Body of pancreas (tissue), 4 donors: ENCODE measurements around the gene TIMMDC1. TPM values are rescaled to one million over a fixed set of nuclear protein-coding genes. Genes with fewer than 3 reads are reported as not detected.
A peak's percentile ranks its signal among the peaks of the same experiment; 100 is the strongest.

Experiments
- ATAC-seq: fragments of 150-250 bp; one replicate; pipeline ENCODE4 v1.9.1; 2016
- DNase-seq, 4 donors: peaks; one replicate each; pipeline ENCODE4 v3.0.0-alpha.2; 2019
- H3K27ac ChIP-seq, 4 donors: fragments of 200-600 bp; sonication (generic); 1 replicate in 3 of 4; 2 replicates in 1 of 4; pipeline versions ENCODE4 v1.5.1 to v1.6.1; 2016 to 2019; ENCODE audit warnings: mild to moderate bottlenecking in 1 of 4, mixed read lengths in 1 of 4, moderate library complexity in 1 of 4
- H3K27me3 ChIP-seq, 2 donors: fragments of 200-600 bp; sonication (generic); one replicate each; pipeline ENCODE4 v1.6.0; 2016; ENCODE audit warnings: mild to moderate bottlenecking in 1 of 2
- H3K36me3 ChIP-seq, 2 donors: fragments of 200-600 bp; sonication (generic); replicated peaks in 1 of 2; 2 replicates each; pipeline ENCODE4 v1.5.1; 2016; ENCODE audit warnings: low read depth in 2 of 2; ENCODE audit not compliant: insufficient read depth in 1 of 2
- H3K4me1 ChIP-seq: fragments of 200-600 bp; sonication (generic); one replicate; pipeline ENCODE4 v1.6.0; 2016
- H3K4me3 ChIP-seq, 2 donors: fragments of 200-600 bp; sonication (generic); 1 replicate in 1 of 2; 2 replicates in 1 of 2; pipeline ENCODE4 v1.5.1; 2016 to 2019
- H3K9me3 ChIP-seq, 3 donors: fragments of 200-600 bp; sonication (generic); 1 replicate in 2 of 3; 2 replicates in 1 of 3; pipeline ENCODE4 v1.5.1; 2016
- CTCF ChIP-seq, 7 experiments: fragments of 450-650 bp in 4 of 7; fragments of 200-600 bp in 3 of 7; sonication (generic) in 3 of 7; IDR thresholded peaks; one replicate each; pipeline ENCODE4 v1.5.1; 2016 to 2019; ENCODE audit warnings: antibody characterized with exemption in 7 of 7
- POLR2A ChIP-seq, 3 donors: fragments of 450-650 bp; IDR thresholded peaks; one replicate each; pipeline ENCODE4 v1.6.1; 2016; ENCODE audit warnings: antibody characterized with exemption in 3 of 3, mild to moderate bottlenecking in 2 of 3
- WGBS, 2 donors: methylation state at CpG; one replicate each; pipeline ENCODE4 v1.1.5; 2017; 5-methylcytosine and 5-hydroxymethylcytosine counted together
- intact Hi-C: fragments of 100-400 bp; cut with DNase I; formaldehyde crosslinking; loops from one replicate; pipeline ENCODE4 v1.15.1; 2023
- total RNA-seq, 2 donors: library from RNA; depleted of rRNA; stranded (reverse); fragments of >200 nt; gene quantifications; one replicate each; pipeline ENCODE4 v1.1.0, GENCODE V29; 2016

TIMMDC1 gene
- total RNA-seq: 10 to 100 TPM; 15.6 to 33.0 TPM

GRCh38 chr3:119498186-119499011 lies at the start of gene TIMMDC1:
Gene TIMMDC1 (plus strand): TSS chr3:119498547. CDS start chr3:119498734, 187 bp downstream.
- DNase-seq (peak; percentile 97 to 98 (median 98)), ATAC-seq (peak; percentile 99)
- peaks cover 23% of the 10 kb centered on the region for H3K4me1 ChIP-seq
- intact Hi-C loops: no loop called here
- peak within 1 kb of the TSS; percentile 34 to 70 for H3K4me3 ChIP-seq
- peak; percentile 42 to 86 (median 82) for TF ChIP-seq POLR2A (IDR thresholded peaks at IDR 0.05)
- TF ChIP-seq CTCF (IDR thresholded peaks at IDR 0.05): no peak
- H3K36me3 ChIP-seq: no peaks in the 10 kb centered on the region
- H3K9me3 ChIP-seq: no peaks in the 10 kb centered on the region
- WGBS, 2 donors: 0% methylated on average over 29 to 58 of the region's 58 CpGs
- H3K27me3 ChIP-seq: no peaks in the 10 kb centered on the region
- peak within 1 kb of the TSS; percentile 83 to 95 (median 90) for H3K27ac ChIP-seq

GRCh38 chr3:119453822-119454221 lies 44.5 kb upstream of the TIMMDC1 start:
- TF ChIP-seq CTCF (IDR thresholded peaks at IDR 0.05): no peak
- no peak for TF ChIP-seq POLR2A (IDR thresholded peaks at IDR 0.05)
- Histone ChIP-seq H3K27ac (no peak overlapping the region), H3K4me3 (no peak overlapping the region), H3K36me3 (peaks cover 6 to 39% of the 10 kb centered on the region in 2 donors), H3K4me1 (peaks cover 31% of the 10 kb centered on the region), H3K9me3 (no peaks in the 10 kb centered on the region), H3K27me3 (no peaks in the 10 kb centered on the region)
- intact Hi-C loops: no loop called here
- DNase-seq: no peak
- ATAC-seq: no peak
- WGBS, 2 donors: 41 to 52% methylated on average over 1 of the region's 1 CpG

GRCh38 chr3:119456469-119456868 lies 41.9 kb upstream of the TIMMDC1 start:
- H3K27ac ChIP-seq: peak overlapping the region in 1 of 4 donors; percentile 17
- no peak for ATAC-seq
- intact Hi-C loops: no loop called here
- no peaks in the 10 kb centered on the region for H3K9me3 ChIP-seq
- DNase-seq: no peak
- H3K27me3 ChIP-seq: no peaks in the 10 kb centered on the region
- WGBS, 2 donors: 41 to 67% methylated on average over 1 of the region's 1 CpG
- no peak for TF ChIP-seq CTCF (IDR thresholded peaks at IDR 0.05)
- no peak overlapping the region for H3K4me3 ChIP-seq
- H3K4me1 ChIP-seq: peaks cover 50% of the 10 kb centered on the region
- H3K36me3 ChIP-seq: peaks cover 6 to 30% of the 10 kb centered on the region in 2 donors

- Histone ChIP-seq H3K36me3 (peaks cover 6 to 29% of the 10 kb centered on the region in 2 donors), H3K4me3 (no peak overlapping the region), H3K27me3 (no peaks in the 10 kb centered on the region), H3K9me3 (no peaks in the 10 kb centered on the region), H3K27ac (peak overlapping the region in 1 of 4 donors; percentile 37), H3K4me1 (peaks cover 58% of the 10 kb centered on the region)
- intact Hi-C loops: no loop called here
- no peak for TF ChIP-seq POLR2A (IDR thresholded peaks at IDR 0.05)
- no peak for TF ChIP-seq CTCF (IDR thresholded peaks at IDR 0.05)
- ATAC-seq (no peak), DNase-seq (peak in 1 of 4 donors; percentile 27)
- WGBS, 2 donors: 66 to 96% methylated on average over 4 of the region's 4 CpGs
Observed at GRCh38 chr3:119457246-119457645, 41.1 kb upstream of the TIMMDC1 start.
